Ramos (cell line): Measurements from ENCODE around the gene AP1S1.
"Not testable (repeated sequence)": the region's sequence is repeated elsewhere in the genome, so short reads cannot be mapped to it uniquely, and the experiment has no call there.

ENCODE experiments used
- in situ Hi-C: fragments of 300-500 bp; cut with MboI; formaldehyde crosslinking; loops from one replicate; pipeline ENCODE4 v1.14.3; 2022; ENCODE audit warnings: low sequenced_read_pairs; ENCODE audit not compliant: unreplicated experiment

AP1S1 gene

GRCh38 chr7:101124376-101125056, 29.8 kb upstream of the AP1S1 start:
- in situ Hi-C loops: no loop called here

GRCh38 chr7:101125989-101126650, 28.2 kb upstream of the AP1S1 start:
- in situ Hi-C loops: no loop called here

DNA sequence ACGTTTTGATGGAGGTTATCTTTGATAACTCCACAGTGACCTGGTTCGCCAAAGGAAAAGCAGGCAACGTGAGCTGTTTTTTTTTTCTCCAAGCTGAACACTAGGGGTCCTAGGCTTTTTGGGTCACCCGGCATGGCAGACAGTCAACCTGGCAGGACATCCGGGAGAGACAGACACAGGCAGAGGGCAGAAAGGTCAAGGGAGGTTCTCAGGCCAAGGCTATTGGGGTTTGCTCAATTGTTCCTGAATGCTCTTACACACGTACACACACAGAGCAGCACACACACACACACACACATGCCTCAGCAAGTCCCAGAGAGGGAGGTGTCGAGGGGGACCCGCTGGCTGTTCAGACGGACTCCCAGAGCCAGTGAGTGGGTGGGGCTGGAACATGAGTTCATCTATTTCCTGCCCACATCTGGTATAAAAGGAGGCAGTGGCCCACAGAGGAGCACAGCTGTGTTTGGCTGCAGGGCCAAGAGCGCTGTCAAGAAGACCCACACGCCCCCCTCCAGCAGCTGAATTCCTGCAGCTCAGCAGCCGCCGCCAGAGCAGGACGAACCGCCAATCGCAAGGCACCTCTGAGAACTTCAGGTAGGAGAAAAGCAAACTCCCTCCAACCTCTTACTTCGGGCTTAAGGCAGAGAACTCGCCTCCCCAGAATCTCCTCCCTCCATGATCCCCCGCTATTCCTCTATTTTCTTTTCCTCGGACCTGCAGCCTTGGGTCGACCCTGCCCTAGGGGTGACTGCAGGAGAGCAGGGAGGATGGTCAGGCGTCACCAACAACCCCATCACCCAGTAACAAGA, 27.4 kb upstream of the AP1S1 start, which contains the start of gene SERPINE1:
TSS of gene SERPINE1 (plus strand) at position 454 of the 809 bp plus-strand sequence. CDS start 1,290 bp downstream, outside the sequence.
- in situ Hi-C loops: no loop called here

DNA sequence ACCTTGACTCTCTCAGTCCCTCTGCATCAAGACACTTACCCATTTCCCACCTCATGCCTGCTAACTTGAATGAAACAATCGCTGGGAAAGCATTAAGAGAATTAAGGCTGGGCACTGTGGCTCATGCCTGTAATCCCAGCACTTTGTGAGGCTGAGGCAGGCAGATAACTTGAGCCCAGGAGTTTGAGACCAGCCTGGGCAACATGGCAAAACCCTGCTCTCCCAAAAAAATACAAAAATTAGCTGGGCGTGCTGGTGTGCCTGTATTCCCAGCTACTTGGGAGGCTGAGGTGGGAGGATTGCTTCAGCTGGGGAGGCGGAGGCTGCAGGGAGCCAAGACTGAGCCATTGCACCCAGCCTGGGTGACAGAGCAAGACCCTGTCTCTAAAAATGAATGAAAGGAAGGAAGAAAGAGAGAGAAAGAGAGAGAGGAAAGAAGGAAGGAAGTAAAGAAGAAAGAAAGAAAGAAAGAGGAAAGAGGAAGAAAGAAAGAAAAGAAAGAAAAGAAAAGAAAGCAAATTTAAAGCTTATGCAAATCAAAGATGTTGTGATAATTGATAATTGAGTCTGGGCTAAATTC, 26.7 kb upstream of the AP1S1 start:
- in situ Hi-C loops: no loop called here

DNA sequence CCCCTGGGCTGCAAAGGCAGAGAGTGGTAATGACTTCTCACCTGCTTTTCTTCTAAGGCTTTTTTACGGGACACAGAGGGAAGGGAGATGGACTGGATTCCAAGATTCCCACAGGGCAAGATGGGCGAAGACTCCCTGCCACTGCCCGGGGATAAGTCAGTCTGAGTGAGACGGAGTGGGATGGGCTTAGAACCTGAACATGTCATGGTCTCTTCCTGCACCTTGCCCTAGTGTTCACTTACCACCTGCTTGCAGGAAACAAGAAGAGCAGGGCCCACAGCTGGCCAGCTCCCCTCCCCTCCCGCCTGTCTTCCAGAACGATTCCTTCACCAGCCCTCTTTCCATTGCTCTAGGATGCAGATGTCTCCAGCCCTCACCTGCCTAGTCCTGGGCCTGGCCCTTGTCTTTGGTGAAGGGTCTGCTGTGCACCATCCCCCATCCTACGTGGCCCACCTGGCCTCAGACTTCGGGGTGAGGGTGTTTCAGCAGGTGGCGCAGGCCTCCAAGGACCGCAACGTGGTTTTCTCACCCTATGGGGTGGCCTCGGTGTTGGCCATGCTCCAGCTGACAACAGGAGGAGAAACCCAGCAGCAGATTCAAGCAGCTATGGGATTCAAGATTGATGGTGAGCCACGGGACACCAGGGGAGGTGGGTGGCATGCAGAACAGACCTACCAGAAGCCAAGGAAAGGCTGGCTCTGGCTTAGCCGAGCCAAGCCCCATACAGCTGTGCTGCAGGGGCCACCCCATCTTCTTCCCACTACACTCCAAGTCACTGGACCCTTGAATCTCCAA, 26.0 kb upstream of the AP1S1 start:
- in situ Hi-C loops: no loop called here

GRCh38 chr7:101129603-101130117, 24.6 kb upstream of the AP1S1 start:
- in situ Hi-C loops: no loop called here

- in situ Hi-C loops: not testable (repeated sequence)
Observed at GRCh38 chr7:101132626-101133600, 21.4 kb upstream of the AP1S1 start.

DNA sequence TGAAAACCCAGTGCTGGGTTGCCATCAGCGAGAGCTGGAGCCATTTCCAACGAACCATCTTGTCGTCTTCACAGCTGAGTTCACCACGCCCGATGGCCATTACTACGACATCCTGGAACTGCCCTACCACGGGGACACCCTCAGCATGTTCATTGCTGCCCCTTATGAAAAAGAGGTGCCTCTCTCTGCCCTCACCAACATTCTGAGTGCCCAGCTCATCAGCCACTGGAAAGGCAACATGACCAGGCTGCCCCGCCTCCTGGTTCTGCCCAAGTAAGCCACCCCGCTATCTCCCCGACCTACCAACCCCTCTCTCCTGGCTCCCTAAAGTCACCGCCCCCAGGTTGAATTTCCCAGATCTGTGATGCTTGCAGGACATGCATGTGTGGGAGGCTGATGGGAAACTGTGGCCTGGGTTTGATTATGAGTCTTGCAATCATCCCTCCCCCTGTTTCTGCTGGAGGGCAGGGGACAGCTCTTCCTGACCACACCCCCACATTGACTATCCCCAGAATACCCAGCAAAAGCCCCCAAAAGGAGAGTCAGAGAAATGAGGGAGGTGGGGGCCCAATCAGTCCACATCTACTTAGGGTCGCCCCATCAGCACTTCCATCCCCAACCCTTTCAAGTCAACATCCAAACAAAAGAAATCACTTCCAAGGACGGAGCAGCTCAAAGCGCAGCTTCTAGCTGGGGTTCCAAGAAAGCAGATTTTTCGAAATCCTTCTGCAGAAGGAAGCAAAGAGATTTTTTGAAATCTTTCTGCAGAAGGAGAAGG, 20.5 kb upstream of the AP1S1 start:
- in situ Hi-C loops: no loop called here

DNA sequence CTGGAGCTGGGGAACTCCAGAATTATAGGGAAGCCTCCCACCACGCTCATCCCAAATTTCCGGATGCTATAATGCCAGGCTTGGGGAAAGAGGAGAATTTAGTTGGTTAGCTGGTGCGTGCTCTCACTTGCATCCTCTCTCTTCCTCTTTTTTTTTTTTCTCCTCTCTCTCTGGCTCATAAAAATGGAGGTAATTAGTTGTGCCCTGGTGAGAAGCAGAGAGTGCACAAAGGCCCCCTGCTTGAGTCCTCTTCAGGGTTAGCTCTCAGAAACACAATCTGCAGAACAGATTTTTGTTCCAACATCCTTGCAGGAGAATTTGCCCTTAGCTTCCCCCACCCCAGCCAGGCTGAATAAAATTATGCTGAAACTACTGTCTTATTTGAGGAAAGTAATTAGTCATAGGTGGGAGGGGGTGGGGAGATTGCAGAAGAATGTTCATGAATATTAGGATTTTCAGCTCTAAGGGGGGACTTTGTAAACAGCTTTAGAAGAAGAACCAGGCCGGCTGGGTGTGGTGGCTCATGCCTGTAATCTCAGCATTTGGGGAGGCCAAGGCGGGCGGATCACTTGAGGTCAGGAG, 19.8 kb upstream of the AP1S1 start:
- in situ Hi-C loops: no loop called here

DNA sequence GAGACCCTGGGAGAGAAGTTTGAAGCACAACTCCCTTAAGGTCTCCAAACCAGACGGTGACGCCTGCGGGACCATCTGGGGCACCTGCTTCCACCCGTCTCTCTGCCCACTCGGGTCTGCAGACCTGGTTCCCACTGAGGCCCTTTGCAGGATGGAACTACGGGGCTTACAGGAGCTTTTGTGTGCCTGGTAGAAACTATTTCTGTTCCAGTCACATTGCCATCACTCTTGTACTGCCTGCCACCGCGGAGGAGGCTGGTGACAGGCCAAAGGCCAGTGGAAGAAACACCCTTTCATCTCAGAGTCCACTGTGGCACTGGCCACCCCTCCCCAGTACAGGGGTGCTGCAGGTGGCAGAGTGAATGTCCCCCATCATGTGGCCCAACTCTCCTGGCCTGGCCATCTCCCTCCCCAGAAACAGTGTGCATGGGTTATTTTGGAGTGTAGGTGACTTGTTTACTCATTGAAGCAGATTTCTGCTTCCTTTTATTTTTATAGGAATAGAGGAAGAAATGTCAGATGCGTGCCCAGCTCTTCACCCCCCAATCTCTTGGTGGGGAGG, 16.5 kb upstream of the AP1S1 start:
- in situ Hi-C loops: no loop called here

DNA sequence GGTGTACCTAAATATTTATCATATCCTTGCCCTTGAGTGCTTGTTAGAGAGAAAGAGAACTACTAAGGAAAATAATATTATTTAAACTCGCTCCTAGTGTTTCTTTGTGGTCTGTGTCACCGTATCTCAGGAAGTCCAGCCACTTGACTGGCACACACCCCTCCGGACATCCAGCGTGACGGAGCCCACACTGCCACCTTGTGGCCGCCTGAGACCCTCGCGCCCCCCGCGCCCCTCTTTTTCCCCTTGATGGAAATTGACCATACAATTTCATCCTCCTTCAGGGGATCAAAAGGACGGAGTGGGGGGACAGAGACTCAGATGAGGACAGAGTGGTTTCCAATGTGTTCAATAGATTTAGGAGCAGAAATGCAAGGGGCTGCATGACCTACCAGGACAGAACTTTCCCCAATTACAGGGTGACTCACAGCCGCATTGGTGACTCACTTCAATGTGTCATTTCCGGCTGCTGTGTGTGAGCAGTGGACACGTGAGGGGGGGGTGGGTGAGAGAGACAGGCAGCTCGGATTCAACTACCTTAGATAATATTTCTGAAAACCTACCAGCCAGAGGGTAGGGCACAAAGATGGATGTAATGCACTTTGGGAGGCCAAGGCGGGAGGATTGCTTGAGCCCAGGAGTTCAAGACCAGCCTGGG, 15.9 kb upstream of the AP1S1 start:
- in situ Hi-C loops: no loop called here

DNA sequence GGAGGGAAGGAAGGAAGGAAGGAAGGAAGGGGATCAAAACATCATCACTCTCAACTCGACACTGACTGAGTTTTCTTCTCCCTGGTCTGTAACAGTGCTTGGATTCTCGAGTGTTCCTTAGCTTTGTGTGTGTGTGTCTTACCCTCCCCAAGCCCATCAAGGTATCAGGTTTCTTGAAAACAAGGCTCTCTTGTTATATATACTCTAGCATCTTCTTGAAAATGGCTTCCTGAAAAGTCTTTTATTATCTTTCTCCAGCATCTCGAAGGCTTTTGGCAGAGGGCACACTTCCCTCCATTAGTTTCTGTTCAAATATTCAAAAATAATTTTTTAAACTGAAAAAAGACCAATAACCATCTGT, 14.0 kb upstream of the AP1S1 start:
- in situ Hi-C loops: loop anchor here (5.0 kb wide), 1 partner anchor 52 kb away; no protein-coding TSS in a partner anchor

- in situ Hi-C loops: loop anchor here (5.0 kb wide), 1 partner anchor 51 kb away; no protein-coding TSS in a partner anchor
Observed at GRCh38 chr7:101140746-101141382, 13.4 kb upstream of the AP1S1 start.

GRCh38 chr7:101151908-101152651, 2.2 kb upstream of the AP1S1 start:
- in situ Hi-C loops: no loop called here

DNA sequence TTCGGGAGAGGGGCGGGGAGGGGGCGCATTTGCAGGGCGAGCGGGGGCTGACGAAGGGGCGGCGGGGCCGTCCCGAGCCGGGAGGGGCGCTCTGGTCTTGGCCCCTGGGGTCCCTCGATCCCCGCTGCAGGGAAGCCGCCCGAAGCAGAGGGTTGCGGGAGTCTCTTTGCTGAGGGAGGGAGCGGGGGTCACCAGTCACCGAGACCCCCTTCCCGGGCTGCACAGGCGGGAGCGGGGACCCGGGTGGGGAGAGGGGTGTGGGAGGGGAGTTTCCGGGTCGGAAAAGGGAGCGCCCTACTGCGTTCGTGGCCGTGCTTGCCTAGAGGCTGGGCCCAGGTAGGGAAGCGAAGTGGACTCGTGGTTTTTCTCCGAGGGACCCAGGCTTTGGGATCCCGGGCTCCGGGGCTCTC, 422 bp downstream of the AP1S1 start:
- in situ Hi-C loops: no loop called here
